ENCODE measurements around the gene OR8D1.

- TF ChIP-seq POLR2A (IDR thresholded peaks at IDR 0.05): no peak
- no peak for TF ChIP-seq CTCF (IDR thresholded peaks at IDR 0.05)
These were observed 8.6 kb upstream of the OR8D1 start for GRCh38 chr11:124322356-124322755.

All from stomach (tissue), 4 donors.